Natural killer cell (primary cell): ENCODE results near the gene PGC. TPM values are rescaled to one million over a fixed set of nuclear protein-coding genes. Genes with fewer than 3 reads are reported as not detected.
A peak's percentile ranks its signal among the peaks of the same experiment; 100 is the strongest.

ENCODE experiments used
- ATAC-seq, 3 donors: fragments of 150-1000 bp in 2 of 3; fragments of 200-7000 bp in 1 of 3; cut with Tn5 transposase; 1 replicate in 1 of 3; 2 replicates in 2 of 3; pipeline ENCODE4 v1.10.0; 2021; ENCODE audit warnings: mild to moderate bottlenecking in 2 of 3, moderate library complexity in 2 of 3
- DNase-seq, 2 donors: peaks; one replicate each; pipeline versions ENCODE4 v3.0.0 to v3.0.0-alpha.2; 2013 to 2021; ENCODE audit warnings: mixed read lengths in 1 of 2
- H3K27ac ChIP-seq: one replicate; pipeline ENCODE4 v1.5.1; 2013; ENCODE audit warnings: mild to moderate bottlenecking, low read length
- H3K27me3 ChIP-seq: one replicate; pipeline ENCODE4 v1.6.1; 2013; ENCODE audit warnings: low read length; ENCODE audit not compliant: control insufficient read depth, insufficient read depth
- H3K36me3 ChIP-seq: one replicate; pipeline ENCODE4 v1.6.1; 2013; ENCODE audit warnings: low read length; ENCODE audit not compliant: control insufficient read depth, insufficient read depth
- H3K4me1 ChIP-seq: one replicate; pipeline ENCODE4 v1.6.1; 2013; ENCODE audit warnings: low read length; ENCODE audit not compliant: control insufficient read depth, insufficient read depth
- H3K4me3 ChIP-seq: one replicate; pipeline ENCODE4 v1.5.1; 2013; ENCODE audit warnings: low read length
- H3K9me3 ChIP-seq: one replicate; pipeline ENCODE4 v1.6.1; 2013; ENCODE audit warnings: low read length; ENCODE audit not compliant: control insufficient read depth, insufficient read depth
- H3K27ac Mint-ChIP-seq, 2 donors: one replicate each; pipeline ENCODE4 v1.8.0; 2022; ENCODE audit warnings: mild to moderate bottlenecking in 2 of 2, mixed read lengths in 2 of 2, moderate library complexity in 1 of 2
- H3K27me3 Mint-ChIP-seq, 2 donors: one replicate each; pipeline ENCODE4 v1.8.0; 2022; ENCODE audit warnings: low read depth in 2 of 2, mixed read lengths in 2 of 2
- H3K36me3 Mint-ChIP-seq: one replicate; pipeline ENCODE4 v1.8.0; 2022; ENCODE audit warnings: mixed read lengths
- H3K4me1 Mint-ChIP-seq, 2 donors: one replicate each; pipeline ENCODE4 v1.8.0; 2022; ENCODE audit warnings: mixed read lengths in 2 of 2
- H3K4me3 Mint-ChIP-seq: one replicate; pipeline ENCODE4 v1.8.0; 2022; ENCODE audit warnings: mild to moderate bottlenecking, moderate library complexity, mixed read lengths
- H3K9me3 Mint-ChIP-seq, 2 donors: one replicate each; pipeline ENCODE4 v1.8.0; 2022; ENCODE audit warnings: mixed read lengths in 2 of 2
- WGBS: methylation state at CpG from one replicate; pipeline ENCODE4 v1.1.7; 2013; ENCODE audit warnings: missing lambda C conversion rate; ENCODE audit not compliant: insufficient coverage; 5-methylcytosine and 5-hydroxymethylcytosine counted together
- intact Hi-C: fragments of 100-400 bp; cut with micrococcal nuclease; formaldehyde crosslinking; loops from one replicate; pipeline ENCODE4 v1.14.2; 2022
- total RNA-seq, 4 donors: library from RNA; stranded (reverse); fragments of 120-200 nt in 1 of 4; gene quantifications; one replicate each; pipeline versions ENCODE4 v1.2.3 to v1.2.4, GENCODE V29; 2013 to 2022
- TF ChIP-seq, protein P1 (sequence below): fragments of 200-600 bp; IDR thresholded peaks from one replicate; pipeline ENCODE4 v1.8.0; 2022; ENCODE audit warnings: antibody characterized with exemption

The PGC gene
- total RNA-seq, 3 donors from 2014 or later (not counting 1 experiment from before 2014, with no cell fraction given) = not detected

DNA sequence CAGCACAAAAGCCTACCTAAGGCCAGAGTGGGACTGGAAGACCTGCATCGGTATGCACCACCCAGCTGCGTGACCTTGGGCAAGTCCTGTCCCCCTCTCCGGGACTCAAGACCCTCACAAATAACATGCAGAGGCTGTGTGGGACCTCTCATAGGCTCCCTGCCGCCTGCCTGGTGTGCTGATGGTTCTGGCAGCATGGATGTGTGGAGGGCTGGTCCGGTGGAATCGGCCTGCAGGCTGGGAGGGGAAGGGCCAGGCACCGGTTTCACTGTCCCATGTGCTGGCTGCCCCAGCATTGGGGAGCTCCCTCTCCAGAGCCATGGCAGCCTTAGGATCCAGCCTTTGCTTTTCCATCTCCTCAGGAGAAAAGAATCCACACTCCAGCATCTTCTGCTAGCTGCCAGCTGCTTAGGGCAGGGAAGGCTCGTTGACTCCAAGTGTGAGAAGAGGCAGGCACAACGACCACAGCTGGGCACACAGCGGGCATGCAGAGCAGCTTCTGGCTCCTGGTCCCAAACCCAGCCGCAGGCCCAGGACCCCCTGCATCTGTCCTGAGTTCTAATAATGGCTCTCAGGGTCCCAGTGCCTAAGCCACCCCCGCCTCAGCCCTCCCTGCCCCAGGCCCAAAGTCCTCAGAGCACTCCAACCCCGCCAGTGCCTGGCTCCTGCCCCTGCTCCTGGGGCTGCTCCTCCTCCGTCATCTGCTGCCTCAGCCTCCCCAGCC, 44.3 kb downstream of the PGC start:
- no peak for DNase-seq
- Histone ChIP-seq H3K27me3 (no peaks in the 10 kb centered on the region), H3K36me3 (no peaks in the 10 kb centered on the region), H3K4me3 (no peak overlapping the region), H3K9me3 (no peaks in the 10 kb centered on the region), H3K27ac (no peak overlapping the region), H3K4me1 (peaks cover 61% of the 10 kb centered on the region)
- no peak overlapping the region for H3K27ac Mint-ChIP-seq
- intact Hi-C loops = loop anchor here (10.0 kb wide), 1 partner anchor 462 kb away; no protein-coding TSS in a partner anchor
- no peak for ATAC-seq
- H3K9me3 Mint-ChIP-seq = no peaks in the 10 kb centered on the region
- H3K36me3 Mint-ChIP-seq = no peaks in the 10 kb centered on the region
- TF ChIP-seq, protein P1, sequence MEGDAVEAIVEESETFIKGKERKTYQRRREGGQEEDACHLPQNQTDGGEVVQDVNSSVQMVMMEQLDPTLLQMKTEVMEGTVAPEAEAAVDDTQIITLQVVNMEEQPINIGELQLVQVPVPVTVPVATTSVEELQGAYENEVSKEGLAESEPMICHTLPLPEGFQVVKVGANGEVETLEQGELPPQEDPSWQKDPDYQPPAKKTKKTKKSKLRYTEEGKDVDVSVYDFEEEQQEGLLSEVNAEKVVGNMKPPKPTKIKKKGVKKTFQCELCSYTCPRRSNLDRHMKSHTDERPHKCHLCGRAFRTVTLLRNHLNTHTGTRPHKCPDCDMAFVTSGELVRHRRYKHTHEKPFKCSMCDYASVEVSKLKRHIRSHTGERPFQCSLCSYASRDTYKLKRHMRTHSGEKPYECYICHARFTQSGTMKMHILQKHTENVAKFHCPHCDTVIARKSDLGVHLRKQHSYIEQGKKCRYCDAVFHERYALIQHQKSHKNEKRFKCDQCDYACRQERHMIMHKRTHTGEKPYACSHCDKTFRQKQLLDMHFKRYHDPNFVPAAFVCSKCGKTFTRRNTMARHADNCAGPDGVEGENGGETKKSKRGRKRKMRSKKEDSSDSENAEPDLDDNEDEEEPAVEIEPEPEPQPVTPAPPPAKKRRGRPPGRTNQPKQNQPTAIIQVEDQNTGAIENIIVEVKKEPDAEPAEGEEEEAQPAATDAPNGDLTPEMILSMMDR = no peak
- peaks cover 63 to 79% of the 10 kb centered on the region in 2 donors for H3K4me1 Mint-ChIP-seq
- no peaks in the 10 kb centered on the region for H3K27me3 Mint-ChIP-seq
- H3K4me3 Mint-ChIP-seq = no peak overlapping the region
- 96% methylated on average over 14 of the region's 14 CpGs for WGBS

DNA sequence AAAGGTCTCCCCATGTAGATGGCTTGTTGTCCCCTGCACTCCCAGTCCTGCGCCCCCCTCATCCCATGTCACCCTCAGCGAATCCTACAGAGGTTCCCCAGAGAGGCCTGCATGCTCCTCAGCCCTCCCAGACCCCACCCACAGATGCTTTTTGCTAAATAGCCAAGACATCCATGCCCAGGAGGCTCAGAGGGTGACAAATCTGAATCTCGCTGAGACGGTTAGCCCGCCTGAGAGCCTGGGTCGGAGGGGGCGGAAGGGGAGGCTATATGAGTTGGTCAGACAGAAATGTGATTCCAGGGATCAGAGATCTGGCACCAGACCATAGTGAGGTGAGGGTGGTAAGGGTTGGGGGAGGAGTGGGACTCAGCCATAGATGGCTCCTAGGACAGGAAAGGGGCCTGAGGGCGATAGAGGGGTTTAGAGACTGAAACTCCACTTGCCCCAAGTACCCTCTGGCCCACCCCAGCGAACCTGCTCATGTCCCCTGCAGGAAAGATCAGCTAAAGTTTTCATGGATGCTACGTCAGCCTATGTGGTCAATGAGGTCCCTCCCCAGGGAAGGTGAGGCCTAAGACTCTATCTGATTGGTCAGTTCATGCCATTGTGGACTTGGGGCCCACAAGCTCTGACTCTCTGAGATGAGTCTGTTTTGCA, 45.0 kb downstream of the PGC start:
- Mint-ChIP-seq H3K4me3 (no peak overlapping the region), H3K27me3 (no peaks in the 10 kb centered on the region), H3K27ac (no peak overlapping the region), H3K9me3 (no peaks in the 10 kb centered on the region), H3K4me1 (peaks cover 56 to 72% of the 10 kb centered on the region in 2 donors), H3K36me3 (no peaks in the 10 kb centered on the region)
- Histone ChIP-seq H3K27ac (no peak overlapping the region), H3K9me3 (no peaks in the 10 kb centered on the region), H3K4me3 (no peak overlapping the region), H3K4me1 (peaks cover 54% of the 10 kb centered on the region), H3K36me3 (no peaks in the 10 kb centered on the region), H3K27me3 (no peaks in the 10 kb centered on the region)
- WGBS = 95% methylated on average over 10 of the region's 10 CpGs
- DNase-seq (no peak), ATAC-seq (no peak)
- intact Hi-C loops = loop anchor here (10.0 kb wide), 1 partner anchor 463 kb away; no protein-coding TSS in a partner anchor
- TF ChIP-seq, protein P1 = no peak

DNA sequence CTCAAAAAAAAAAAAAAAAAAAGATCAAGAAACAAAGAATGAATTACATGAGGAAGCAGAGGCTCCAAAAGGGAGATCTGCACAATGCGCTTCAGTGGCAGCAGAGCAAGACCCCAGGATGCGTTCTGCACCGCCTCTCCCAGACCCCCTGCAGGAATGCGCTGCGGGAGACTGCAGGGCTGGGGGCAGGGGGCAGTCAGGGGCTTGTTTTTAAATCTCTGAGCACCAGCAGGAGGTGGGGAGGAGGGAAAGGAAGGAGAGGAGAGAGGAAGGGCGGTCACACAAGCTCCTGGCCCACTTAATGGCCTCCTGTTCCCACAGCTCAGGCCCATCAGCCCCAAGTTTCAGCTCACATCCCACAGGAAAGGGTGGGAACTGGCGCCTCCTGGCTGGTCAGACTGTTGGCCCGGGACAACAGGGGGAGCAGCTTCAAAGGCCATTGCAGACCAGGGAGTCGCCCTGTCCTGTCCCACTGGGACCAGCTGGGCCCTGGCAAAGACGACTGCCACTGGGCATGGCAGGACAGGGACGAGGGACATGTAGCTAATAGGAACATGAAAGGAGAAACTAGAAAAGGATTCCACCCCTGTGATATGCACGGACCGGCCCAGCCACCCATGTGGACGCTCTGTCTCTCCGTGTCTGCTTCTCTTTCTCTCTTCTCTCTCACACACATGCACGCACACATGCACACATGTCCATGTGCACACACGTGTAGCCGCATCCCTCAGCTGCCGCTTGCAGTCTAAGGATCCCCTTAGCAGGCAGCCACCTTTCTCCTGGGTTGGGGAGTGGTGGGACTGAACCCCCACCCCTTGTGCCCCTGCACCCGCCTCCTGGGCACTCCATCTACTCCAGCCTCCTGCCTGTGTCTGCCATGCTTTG, 46.5 kb downstream of the PGC start:
- peaks cover 39% of the 10 kb centered on the region for H3K4me1 ChIP-seq
- H3K4me3 ChIP-seq = no peak overlapping the region
- DNase-seq = no peak
- Mint-ChIP-seq H3K4me1 (peaks cover 46 to 62% of the 10 kb centered on the region in 2 donors), H3K9me3 (no peaks in the 10 kb centered on the region), H3K36me3 (no peaks in the 10 kb centered on the region), H3K27me3 (no peaks in the 10 kb centered on the region), H3K4me3 (no peak overlapping the region), H3K27ac (peak overlapping the region; percentile 41 to 82)
- H3K27ac ChIP-seq = no peak overlapping the region
- ATAC-seq = no peak
- H3K36me3 ChIP-seq = no peaks in the 10 kb centered on the region
- no peaks in the 10 kb centered on the region for H3K9me3 ChIP-seq
- no peaks in the 10 kb centered on the region for H3K27me3 ChIP-seq
- WGBS = 94% methylated on average over 19 of the region's 20 CpGs
- intact Hi-C loops = loop anchor here (10.0 kb wide), 1 partner anchor 464 kb away; no protein-coding TSS in a partner anchor
- TF ChIP-seq, protein P1 = no peak
